ENCODE data around the gene KDM2A. TPM values are rescaled to one million over a fixed set of nuclear protein-coding genes. Genes with fewer than 3 reads are reported as not detected.

The KDM2A gene
- total RNA-seq, 4 donors from 2014 or later: 65.3 to 137 (median 81.2) TPM

DNA sequence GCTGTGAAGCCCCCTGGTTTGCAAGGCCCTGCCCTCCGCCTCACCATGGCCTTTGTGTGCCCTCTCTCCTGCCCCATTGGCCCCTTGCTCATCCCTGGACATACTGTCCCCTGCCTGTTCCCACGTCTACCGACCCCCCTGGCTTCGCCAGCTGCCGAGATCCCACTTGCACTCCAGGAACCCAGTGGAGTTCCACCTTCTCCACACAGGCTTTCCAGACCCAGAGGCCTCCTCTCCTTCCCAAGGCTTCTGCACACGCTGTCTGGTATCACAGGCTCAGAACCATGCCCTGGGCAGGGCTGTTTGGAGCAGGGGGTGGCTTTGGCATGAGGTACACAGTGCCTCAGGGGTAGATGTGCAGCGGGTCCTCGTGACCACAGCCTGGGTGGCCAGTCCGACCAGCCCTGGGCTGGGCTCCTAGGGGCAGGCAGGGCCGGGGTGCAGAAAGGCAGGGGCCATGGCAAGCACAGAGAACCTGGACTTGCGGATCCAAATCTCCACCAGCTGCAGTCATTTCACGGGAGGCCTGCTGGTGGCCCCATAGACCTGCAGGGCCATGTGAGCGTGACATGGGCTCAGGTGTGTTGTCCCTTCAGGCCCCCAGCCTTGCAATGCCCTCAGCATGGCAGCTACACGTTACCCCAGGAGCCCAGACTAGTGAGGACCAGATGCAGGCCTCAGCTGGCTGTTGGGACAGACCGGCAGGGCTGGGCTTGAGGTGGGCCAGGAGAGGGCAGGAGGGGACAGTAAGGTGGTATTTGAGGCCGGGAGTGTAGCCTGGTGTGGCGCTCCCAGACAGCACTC, 156.7 kb downstream of the KDM2A start:
- peaks cover 44 to 83% (median 72%) of the 10 kb centered on the region in 4 donors for H3K4me1 ChIP-seq
- H3K4me3 ChIP-seq: no peak overlapping the region
- in situ Hi-C loops (cut with MboI; ENCODE audit: low pct_ligation_motif_present in 1 of 4, low pct_unique_long_range_greater_than_20kb in 1 of 4, low sequenced_read_pairs in 3 of 4): no loop called here
- no peak for TF ChIP-seq POLR2AphosphoS5 (IDR thresholded peaks at IDR 0.05)
- TF ChIP-seq POLR2A (IDR thresholded peaks at IDR 0.05): no peak
- no peak for TF ChIP-seq CTCF (IDR thresholded peaks at IDR 0.05)
- TF ChIP-seq EP300 (IDR thresholded peaks at IDR 0.05; ENCODE audit: low read depth): no peak
- intact Hi-C loops (cut with DNase I; ENCODE audit: low total_unique reads): loop anchor here (10.0 kb wide), 1 partner anchor 641 kb away; the partner anchor contains the start of gene RBM4
- no peaks in the 10 kb centered on the region for H3K27me3 ChIP-seq
- DNase-seq: no peak
- no peaks in the 10 kb centered on the region for H3K9me3 ChIP-seq
- 74% methylated on average over 17 of the region's 17 CpGs; no CpG with 5 or more reads in 1 of the 2 donors for WGBS, 2 donors (ENCODE audit: low coverage in 1 of 2)
- peak overlapping the region; percentile 95 to 98 (median 97) for H3K27ac ChIP-seq
- H3K36me3 ChIP-seq: peaks cover 0 to 19% (median 7%) of the 10 kb centered on the region in 4 donors

DNA sequence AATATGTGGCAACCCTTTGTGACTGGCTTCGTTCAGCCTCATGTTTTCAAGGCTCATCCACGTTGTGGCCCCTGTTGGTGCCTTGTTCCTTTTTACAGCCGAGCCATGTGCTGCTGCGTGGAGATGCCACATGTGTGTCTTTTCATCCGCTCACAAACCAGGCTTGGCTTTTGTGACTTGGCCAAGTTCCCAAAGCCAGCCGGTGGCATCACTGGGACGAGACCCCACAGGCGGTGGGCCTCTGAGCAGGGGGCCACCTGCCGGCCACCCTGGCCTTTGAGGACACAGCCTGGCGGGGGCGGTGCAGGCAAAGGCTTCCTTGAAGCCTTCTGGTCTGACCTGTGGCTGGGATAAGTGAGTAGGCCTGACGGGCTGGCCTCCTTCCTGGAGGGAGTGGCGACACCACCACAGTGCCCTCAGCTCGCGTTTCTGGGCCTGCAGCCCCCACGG, 157.7 kb downstream of the KDM2A start:
- peaks cover 44 to 73% (median 63%) of the 10 kb centered on the region in 4 donors for H3K4me1 ChIP-seq
- DNase-seq: peak; percentile 65
- TF ChIP-seq POLR2A (IDR thresholded peaks at IDR 0.05) (no peak), CTCF (IDR thresholded peaks at IDR 0.05) (peak; percentile 10 to 51 (median 19))
- in situ Hi-C loops (cut with MboI; ENCODE audit: low pct_ligation_motif_present in 1 of 4, low pct_unique_long_range_greater_than_20kb in 1 of 4, low sequenced_read_pairs in 3 of 4): no loop called here
- no peaks in the 10 kb centered on the region for H3K27me3 ChIP-seq
- H3K9me3 ChIP-seq: no peaks in the 10 kb centered on the region
- intact Hi-C loops (cut with DNase I; ENCODE audit: low total_unique reads): loop anchor here (10.0 kb wide), 1 partner anchor 642 kb away; the partner anchor contains the start of gene RBM4
- H3K4me3 ChIP-seq: peak overlapping the region in 2 of 4 donors; percentile 21 to 37
- 10 to 25% methylated on average over 2 to 9 of the region's 16 CpGs for WGBS, 2 donors (ENCODE audit: low coverage in 1 of 2)
- peak overlapping the region; percentile 95 to 98 (median 97) for H3K27ac ChIP-seq
- H3K36me3 ChIP-seq: peaks cover 2 to 29% (median 12%) of the 10 kb centered on the region in 4 donors

DNA sequence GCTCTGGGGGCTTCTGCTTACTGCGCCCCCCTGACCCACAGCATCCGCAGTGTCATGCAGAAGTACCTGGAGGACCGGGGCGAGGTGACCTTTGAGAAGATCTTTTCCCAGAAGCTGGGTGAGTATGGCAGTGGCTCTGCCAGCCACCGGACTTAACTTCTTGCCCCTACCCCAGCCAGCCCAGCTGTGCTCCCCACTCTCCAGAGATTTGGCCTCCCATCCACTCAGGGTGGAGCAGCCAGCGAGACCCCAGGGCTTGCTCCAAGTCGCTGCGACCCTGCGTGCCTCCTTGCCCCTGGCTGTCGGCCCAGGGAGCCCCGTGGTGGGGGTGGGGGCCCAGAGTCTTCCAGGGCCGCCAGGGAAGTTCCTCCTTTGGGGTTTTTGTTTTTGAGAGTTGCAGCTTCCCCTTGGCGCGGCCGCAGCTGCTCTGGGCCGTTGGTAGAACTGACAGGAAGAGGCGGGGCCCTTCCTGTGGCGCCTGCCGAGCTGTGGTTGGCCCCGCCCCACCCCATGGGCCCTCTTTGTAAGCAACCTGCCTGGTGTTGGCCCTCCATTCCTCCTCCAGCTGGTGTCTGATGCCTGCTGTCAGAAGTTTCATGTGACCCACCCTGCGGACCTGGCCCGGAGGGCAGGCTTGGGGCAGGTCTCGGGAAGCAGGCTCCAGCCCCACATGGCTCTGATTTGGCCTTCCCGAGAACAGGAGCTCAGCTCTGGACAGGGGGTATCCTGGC, 158.3 kb downstream of the KDM2A start:
- Histone ChIP-seq H3K9me3 (no peaks in the 10 kb centered on the region), H3K4me1 (peaks cover 44 to 67% (median 58%) of the 10 kb centered on the region in 4 donors), H3K4me3 (peak overlapping the region in 3 of 4 donors; percentile 5 to 37 (median 21)), H3K27me3 (no peaks in the 10 kb centered on the region), H3K27ac (peak overlapping the region; percentile 95 to 98 (median 97)), H3K36me3 (peaks cover 2 to 34% (median 16%) of the 10 kb centered on the region in 4 donors)
- DNase-seq: peak; percentile 94
- intact Hi-C loops (cut with DNase I; ENCODE audit: low total_unique reads) (loop anchor here (10.0 kb wide), 1 partner anchor 643 kb away; the partner anchor contains the start of gene RBM4), in situ Hi-C loops (cut with MboI; ENCODE audit: low pct_ligation_motif_present in 1 of 4, low pct_unique_long_range_greater_than_20kb in 1 of 4, low sequenced_read_pairs in 3 of 4) (no loop called here)
- TF ChIP-seq CTCF (IDR thresholded peaks at IDR 0.05) (no peak), POLR2A (IDR thresholded peaks at IDR 0.05) (peak; percentile 48), POLR2AphosphoS5 (IDR thresholded peaks at IDR 0.05) (peak in 2 of 3 donors; percentile 57 to 63)
- WGBS, 2 donors (ENCODE audit: low coverage in 1 of 2): 10 to 13% methylated on average over 3 to 23 of the region's 24 CpGs

Data from transverse colon (tissue), 4 donors.